K562 (cell line): Measurements from ENCODE around the gene AGRN. TPM values are rescaled to one million over a fixed set of nuclear protein-coding genes. Genes with fewer than 3 reads are reported as not detected.

Experiments
- SMARCC2 ChIP-seq: fragments of 450-650 bp; IDR thresholded peaks from 2 replicates; pipeline ENCODE4 v1.6.1; 2017; ENCODE audit warnings: antibody characterized with exemption, moderate library complexity, mild to moderate bottlenecking, low read depth
- ZBTB17 ChIP-seq: fragments of 450-650 bp; formaldehyde crosslinking; IDR thresholded peaks from 2 replicates; pipeline ENCODE4 v1.4.0; 2020; ENCODE audit warnings: mild to moderate bottlenecking
- ZNF12 ChIP-seq: sonication (generic); formaldehyde crosslinking; IDR thresholded peaks from 2 replicates; pipeline ENCODE4 v1.4.0; 2020; ENCODE audit warnings: mild to moderate bottlenecking, missing genetic modification reagents
- polyA plus RNA-seq, 8 experiments: library from polyadenylated mRNA; depleted of rRNA in 4 of 8; stranded (reverse) in 5 of 8; unstranded in 3 of 8; fragments of >200 nt; fragmentation: Nextera tagmentation in 2 of 8; fragmentation: Illumina TruSeq in 1 of 8; extraction: Ambion mirVana in 2 of 8; extraction: Trizol in 1 of 8; gene quantifications; 2 replicates each; pipeline versions ENCODE4 v1.2.1 to v1.2.3, GENCODE V29; 2011 to 2014; ENCODE audit warnings: inconsistent platforms in 1 of 8, missing spikeins in 1 of 8
- total RNA-seq, 7 experiments: library from RNA; depleted of rRNA in 6 of 7; stranded (reverse); fragments of >200 nt in 6 of 7; fragmentation: Illumina TruSeq in 2 of 7; extraction: Trizol in 2 of 7; gene quantifications; 2 replicates each; pipeline versions ENCODE4 v1.2.1 to v1.2.3, GENCODE V29; 2011 to 2021; ENCODE audit warnings: low replicate concordance in 1 of 7
- TF ChIP-seq, protein P1 (sequence below): fragments of 450-650 bp; IDR thresholded peaks from 2 replicates; pipeline ENCODE4 v1.6.1; 2016; ENCODE audit warnings: mild to moderate bottlenecking, moderate library complexity
- TF ChIP-seq, protein P2 (sequence below), 2 experiments: IDR thresholded peaks in 1 of 2; conservative IDR thresholded peaks in 1 of 2; 2 replicates each; pipeline ENCODE4 v1.6.1; 2016; ENCODE audit warnings: low read depth in 2 of 2, mild to moderate bottlenecking in 1 of 2, missing compliant biosample characterization in 1 of 2, missing genetic modification characterization in 1 of 2, moderate library complexity in 1 of 2
- TF ChIP-seq, protein P3 (sequence below): fragments of 450-650 bp; IDR thresholded peaks from 2 replicates; pipeline ENCODE4 v1.6.1; 2017; ENCODE audit warnings: antibody characterized with exemption, mild to moderate bottlenecking

Gene AGRN
- total and polyA plus RNA-seq, 9 of the 15 experiments (the other 6 are each of a cell fraction or from before 2014, with no cell fraction given): 0.04 to 111 (median 18.1) TPM

DNA sequence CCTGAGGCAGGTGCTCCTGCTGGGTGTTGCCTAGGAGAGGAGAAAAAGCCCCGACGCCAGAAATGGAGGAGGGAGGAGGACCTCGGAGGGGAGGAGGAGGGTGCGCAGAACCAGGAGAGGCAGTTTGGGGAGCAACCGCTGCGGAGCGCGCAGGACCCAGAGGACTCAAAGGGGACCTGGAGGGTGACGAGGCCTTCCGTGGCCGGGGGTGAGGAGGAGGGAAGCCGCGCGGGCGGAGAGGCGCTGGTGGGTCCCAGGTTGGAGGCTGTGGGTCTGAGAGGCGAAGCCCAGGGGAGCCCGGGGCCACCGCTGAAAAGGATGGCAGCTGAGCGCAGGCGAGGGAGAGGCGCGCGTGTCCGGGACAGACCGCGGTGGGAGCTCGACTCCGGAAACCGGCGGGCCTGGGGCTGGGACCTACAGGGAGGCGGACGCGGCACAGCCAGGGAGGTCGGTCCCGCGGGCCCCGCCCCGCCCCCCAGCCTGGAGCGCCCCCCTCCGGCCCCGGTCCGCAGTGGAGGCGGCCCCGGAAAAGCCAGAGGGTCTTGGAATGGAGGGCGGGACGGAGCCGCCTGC is 39.1 kb downstream of the AGRN start (continued):
- TF ChIP-seq, protein P1, sequence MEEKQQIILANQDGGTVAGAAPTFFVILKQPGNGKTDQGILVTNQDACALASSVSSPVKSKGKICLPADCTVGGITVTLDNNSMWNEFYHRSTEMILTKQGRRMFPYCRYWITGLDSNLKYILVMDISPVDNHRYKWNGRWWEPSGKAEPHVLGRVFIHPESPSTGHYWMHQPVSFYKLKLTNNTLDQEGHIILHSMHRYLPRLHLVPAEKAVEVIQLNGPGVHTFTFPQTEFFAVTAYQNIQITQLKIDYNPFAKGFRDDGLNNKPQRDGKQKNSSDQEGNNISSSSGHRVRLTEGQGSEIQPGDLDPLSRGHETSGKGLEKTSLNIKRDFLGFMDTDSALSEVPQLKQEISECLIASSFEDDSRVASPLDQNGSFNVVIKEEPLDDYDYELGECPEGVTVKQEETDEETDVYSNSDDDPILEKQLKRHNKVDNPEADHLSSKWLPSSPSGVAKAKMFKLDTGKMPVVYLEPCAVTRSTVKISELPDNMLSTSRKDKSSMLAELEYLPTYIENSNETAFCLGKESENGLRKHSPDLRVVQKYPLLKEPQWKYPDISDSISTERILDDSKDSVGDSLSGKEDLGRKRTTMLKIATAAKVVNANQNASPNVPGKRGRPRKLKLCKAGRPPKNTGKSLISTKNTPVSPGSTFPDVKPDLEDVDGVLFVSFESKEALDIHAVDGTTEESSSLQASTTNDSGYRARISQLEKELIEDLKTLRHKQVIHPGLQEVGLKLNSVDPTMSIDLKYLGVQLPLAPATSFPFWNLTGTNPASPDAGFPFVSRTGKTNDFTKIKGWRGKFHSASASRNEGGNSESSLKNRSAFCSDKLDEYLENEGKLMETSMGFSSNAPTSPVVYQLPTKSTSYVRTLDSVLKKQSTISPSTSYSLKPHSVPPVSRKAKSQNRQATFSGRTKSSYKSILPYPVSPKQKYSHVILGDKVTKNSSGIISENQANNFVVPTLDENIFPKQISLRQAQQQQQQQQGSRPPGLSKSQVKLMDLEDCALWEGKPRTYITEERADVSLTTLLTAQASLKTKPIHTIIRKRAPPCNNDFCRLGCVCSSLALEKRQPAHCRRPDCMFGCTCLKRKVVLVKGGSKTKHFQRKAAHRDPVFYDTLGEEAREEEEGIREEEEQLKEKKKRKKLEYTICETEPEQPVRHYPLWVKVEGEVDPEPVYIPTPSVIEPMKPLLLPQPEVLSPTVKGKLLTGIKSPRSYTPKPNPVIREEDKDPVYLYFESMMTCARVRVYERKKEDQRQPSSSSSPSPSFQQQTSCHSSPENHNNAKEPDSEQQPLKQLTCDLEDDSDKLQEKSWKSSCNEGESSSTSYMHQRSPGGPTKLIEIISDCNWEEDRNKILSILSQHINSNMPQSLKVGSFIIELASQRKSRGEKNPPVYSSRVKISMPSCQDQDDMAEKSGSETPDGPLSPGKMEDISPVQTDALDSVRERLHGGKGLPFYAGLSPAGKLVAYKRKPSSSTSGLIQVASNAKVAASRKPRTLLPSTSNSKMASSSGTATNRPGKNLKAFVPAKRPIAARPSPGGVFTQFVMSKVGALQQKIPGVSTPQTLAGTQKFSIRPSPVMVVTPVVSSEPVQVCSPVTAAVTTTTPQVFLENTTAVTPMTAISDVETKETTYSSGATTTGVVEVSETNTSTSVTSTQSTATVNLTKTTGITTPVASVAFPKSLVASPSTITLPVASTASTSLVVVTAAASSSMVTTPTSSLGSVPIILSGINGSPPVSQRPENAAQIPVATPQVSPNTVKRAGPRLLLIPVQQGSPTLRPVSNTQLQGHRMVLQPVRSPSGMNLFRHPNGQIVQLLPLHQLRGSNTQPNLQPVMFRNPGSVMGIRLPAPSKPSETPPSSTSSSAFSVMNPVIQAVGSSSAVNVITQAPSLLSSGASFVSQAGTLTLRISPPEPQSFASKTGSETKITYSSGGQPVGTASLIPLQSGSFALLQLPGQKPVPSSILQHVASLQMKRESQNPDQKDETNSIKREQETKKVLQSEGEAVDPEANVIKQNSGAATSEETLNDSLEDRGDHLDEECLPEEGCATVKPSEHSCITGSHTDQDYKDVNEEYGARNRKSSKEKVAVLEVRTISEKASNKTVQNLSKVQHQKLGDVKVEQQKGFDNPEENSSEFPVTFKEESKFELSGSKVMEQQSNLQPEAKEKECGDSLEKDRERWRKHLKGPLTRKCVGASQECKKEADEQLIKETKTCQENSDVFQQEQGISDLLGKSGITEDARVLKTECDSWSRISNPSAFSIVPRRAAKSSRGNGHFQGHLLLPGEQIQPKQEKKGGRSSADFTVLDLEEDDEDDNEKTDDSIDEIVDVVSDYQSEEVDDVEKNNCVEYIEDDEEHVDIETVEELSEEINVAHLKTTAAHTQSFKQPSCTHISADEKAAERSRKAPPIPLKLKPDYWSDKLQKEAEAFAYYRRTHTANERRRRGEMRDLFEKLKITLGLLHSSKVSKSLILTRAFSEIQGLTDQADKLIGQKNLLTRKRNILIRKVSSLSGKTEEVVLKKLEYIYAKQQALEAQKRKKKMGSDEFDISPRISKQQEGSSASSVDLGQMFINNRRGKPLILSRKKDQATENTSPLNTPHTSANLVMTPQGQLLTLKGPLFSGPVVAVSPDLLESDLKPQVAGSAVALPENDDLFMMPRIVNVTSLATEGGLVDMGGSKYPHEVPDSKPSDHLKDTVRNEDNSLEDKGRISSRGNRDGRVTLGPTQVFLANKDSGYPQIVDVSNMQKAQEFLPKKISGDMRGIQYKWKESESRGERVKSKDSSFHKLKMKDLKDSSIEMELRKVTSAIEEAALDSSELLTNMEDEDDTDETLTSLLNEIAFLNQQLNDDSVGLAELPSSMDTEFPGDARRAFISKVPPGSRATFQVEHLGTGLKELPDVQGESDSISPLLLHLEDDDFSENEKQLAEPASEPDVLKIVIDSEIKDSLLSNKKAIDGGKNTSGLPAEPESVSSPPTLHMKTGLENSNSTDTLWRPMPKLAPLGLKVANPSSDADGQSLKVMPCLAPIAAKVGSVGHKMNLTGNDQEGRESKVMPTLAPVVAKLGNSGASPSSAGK: peak; percentile 38; the same call in 1 of the 2 replicates
- TF ChIP-seq, protein P2, sequence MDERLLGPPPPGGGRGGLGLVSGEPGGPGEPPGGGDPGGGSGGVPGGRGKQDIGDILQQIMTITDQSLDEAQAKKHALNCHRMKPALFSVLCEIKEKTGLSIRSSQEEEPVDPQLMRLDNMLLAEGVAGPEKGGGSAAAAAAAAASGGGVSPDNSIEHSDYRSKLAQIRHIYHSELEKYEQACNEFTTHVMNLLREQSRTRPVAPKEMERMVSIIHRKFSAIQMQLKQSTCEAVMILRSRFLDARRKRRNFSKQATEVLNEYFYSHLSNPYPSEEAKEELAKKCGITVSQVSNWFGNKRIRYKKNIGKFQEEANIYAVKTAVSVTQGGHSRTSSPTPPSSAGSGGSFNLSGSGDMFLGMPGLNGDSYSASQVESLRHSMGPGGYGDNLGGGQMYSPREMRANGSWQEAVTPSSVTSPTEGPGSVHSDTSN (CRISPR knock-in tag; IDR thresholded peaks at IDR 0.05; ENCODE audit: low read depth): no peak
- TF ChIP-seq, protein P2 (tag; conservative IDR thresholded peaks at IDR 0.05; ENCODE audit: low read depth): no peak
- TF ChIP-seq SMARCC2 (no peak), ZNF12 (CRISPR knock-in tag) (0 out of 2 replicates have a peak, but pooled peaks have one; percentile 9), ZBTB17 (CRISPR knock-in tag) (no peak)
- TF ChIP-seq, protein P3, sequence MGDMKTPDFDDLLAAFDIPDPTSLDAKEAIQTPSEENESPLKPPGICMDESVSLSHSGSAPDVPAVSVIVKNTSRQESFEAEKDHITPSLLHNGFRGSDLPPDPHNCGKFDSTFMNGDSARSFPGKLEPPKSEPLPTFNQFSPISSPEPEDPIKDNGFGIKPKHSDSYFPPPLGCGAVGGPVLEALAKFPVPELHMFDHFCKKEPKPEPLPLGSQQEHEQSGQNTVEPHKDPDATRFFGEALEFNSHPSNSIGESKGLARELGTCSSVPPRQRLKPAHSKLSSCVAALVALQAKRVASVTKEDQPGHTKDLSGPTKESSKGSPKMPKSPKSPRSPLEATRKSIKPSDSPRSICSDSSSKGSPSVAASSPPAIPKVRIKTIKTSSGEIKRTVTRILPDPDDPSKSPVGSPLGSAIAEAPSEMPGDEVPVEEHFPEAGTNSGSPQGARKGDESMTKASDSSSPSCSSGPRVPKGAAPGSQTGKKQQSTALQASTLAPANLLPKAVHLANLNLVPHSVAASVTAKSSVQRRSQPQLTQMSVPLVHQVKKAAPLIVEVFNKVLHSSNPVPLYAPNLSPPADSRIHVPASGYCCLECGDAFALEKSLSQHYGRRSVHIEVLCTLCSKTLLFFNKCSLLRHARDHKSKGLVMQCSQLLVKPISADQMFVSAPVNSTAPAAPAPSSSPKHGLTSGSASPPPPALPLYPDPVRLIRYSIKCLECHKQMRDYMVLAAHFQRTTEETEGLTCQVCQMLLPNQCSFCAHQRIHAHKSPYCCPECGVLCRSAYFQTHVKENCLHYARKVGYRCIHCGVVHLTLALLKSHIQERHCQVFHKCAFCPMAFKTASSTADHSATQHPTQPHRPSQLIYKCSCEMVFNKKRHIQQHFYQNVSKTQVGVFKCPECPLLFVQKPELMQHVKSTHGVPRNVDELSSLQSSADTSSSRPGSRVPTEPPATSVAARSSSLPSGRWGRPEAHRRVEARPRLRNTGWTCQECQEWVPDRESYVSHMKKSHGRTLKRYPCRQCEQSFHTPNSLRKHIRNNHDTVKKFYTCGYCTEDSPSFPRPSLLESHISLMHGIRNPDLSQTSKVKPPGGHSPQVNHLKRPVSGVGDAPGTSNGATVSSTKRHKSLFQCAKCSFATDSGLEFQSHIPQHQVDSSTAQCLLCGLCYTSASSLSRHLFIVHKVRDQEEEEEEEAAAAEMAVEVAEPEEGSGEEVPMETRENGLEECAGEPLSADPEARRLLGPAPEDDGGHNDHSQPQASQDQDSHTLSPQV: no peak
